ENCODE results near the gene PRXL2B.

DNA sequence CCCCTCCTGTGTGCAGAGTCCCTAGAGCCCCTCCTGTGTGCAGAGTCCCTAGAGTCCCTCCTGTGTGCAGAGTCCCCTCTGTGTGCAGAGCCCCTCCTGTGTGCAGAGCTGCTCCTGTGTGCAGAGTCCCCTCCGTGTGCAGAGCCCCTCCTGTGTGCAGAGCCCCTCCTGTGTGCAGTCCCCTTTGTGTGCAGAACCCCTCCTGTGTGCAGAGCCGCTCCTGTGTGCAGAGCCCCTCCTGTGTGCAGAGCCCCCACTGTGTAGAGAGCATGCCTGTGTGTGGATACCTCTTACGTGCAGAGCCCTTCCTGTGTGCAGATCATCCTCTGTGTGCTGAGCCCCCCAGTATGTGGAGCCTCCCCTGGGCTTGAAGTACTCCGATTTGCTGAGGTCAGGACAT lies 48.2 kb upstream of the PRXL2B start:
- TF ChIP-seq POLR2AphosphoS5 (IDR thresholded peaks at IDR 0.05; ENCODE audit: low read depth) (no peak), REST (IDR thresholded peaks at IDR 0.05; ENCODE audit: insufficient replicate concordance, low read depth) (no peak)
- TF ChIP-seq, protein P1, sequence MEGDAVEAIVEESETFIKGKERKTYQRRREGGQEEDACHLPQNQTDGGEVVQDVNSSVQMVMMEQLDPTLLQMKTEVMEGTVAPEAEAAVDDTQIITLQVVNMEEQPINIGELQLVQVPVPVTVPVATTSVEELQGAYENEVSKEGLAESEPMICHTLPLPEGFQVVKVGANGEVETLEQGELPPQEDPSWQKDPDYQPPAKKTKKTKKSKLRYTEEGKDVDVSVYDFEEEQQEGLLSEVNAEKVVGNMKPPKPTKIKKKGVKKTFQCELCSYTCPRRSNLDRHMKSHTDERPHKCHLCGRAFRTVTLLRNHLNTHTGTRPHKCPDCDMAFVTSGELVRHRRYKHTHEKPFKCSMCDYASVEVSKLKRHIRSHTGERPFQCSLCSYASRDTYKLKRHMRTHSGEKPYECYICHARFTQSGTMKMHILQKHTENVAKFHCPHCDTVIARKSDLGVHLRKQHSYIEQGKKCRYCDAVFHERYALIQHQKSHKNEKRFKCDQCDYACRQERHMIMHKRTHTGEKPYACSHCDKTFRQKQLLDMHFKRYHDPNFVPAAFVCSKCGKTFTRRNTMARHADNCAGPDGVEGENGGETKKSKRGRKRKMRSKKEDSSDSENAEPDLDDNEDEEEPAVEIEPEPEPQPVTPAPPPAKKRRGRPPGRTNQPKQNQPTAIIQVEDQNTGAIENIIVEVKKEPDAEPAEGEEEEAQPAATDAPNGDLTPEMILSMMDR (IDR thresholded peaks at IDR 0.05; ENCODE audit: insufficient read depth, low read length): no peak
